ENCODE measurements around the gene ATG3. TPM values are rescaled to one million over a fixed set of nuclear protein-coding genes. Genes with fewer than 3 reads are reported as not detected.

Gene ATG3
- total and polyA plus RNA-seq, 2 experiments from 2014 or later = 68.1 to 93.9 TPM

DNA sequence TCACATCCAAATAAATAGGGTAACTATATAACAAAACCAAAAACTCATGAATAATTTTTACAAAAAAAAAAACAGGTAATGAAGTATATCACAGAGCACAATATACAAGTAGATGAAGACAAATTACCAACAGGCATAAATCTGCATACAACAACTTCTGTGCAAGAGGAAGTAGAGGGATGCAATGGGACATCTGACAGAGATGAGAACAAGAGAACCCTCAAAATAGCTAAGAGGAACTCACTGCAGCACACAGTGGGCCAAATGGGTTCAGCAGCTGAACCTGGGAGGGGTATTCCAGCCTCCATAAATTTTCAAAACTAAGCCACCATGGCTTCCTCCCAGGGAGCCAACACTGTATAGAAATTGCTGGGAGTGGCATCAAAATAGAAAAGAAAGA, 52.9 kb downstream of the ATG3 start (continued):
- TF ChIP-seq ZNF462 (CRISPR knock-in tag; IDR thresholded peaks at IDR 0.05) = no peak

DNA sequence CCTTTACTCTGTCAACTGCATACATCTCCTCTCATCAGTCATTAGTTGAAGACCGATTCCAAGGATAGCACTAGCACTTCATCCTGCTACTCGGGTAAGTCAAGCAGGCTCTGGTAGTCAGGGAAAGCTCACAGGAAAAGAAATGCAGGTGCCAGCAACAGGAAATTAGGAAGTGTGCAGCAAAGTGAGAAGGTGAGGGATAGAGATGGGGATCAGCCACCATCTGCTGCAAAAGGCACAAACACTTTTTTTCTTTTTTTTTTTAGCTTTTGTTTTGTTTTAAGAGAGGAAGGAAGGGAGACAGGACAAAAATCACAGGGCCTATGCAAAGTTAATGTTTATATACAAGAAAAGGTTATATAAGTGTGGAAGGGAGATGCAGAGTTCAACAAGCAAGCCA, 53.5 kb downstream of the ATG3 start:
- Mint-ChIP-seq H3K27ac (no peak overlapping the region), H3K36me3 (ENCODE audit: low read depth) (peaks cover 28% of the 10 kb centered on the region), H3K4me1 (no peaks in the 10 kb centered on the region; the same call in 2 of the 3 replicates), H3K27me3 (ENCODE audit: insufficient read depth, low read depth, poor library complexity) (no peaks in the 10 kb centered on the region), H3K4me3 (no peak overlapping the region), H3K9me3 (peaks cover 47% of the 10 kb centered on the region)
- Histone ChIP-seq H2AFZ (no peak overlapping the region), H3K4me2 (no peak overlapping the region), H3K4me1 (ENCODE audit: insufficient read depth) (no peaks in the 10 kb centered on the region), H3K79me2 (replicated peaks; ENCODE audit: insufficient read depth) (no peaks in the 10 kb centered on the region), H3K27me3 (ENCODE audit: insufficient read depth) (no peaks in the 10 kb centered on the region), H4K20me1 (replicated peaks; ENCODE audit: insufficient read depth) (no peaks in the 10 kb centered on the region), H3K36me3 (ENCODE audit: insufficient read depth) (peaks cover 18% of the 10 kb centered on the region; the same call in 1 of the 2 replicates), H3F3A (replicated peaks; ENCODE audit: low read depth) (no peaks in the 10 kb centered on the region), H3K4me3 (no peak overlapping the region), H3K9me2 (ENCODE audit: insufficient read depth) (no peaks in the 10 kb centered on the region), H3K27ac (ENCODE audit: low read depth) (no peak overlapping the region)
- no peak for DNase-seq (ENCODE audit: low spot score)
- ATAC-seq = no peak
- no peak for TF ChIP-seq EZH2 (IDR thresholded peaks at IDR 0.05; ENCODE audit: low read depth, unreplicated experiment)
- no peak for TF ChIP-seq EZH2phosphoT487 (IDR thresholded peaks at IDR 0.05; ENCODE audit: unreplicated experiment)
- TF ChIP-seq POLR2AphosphoS5 (IDR thresholded peaks at IDR 0.05; ENCODE audit: low read depth) = no peak
- no peak for TF ChIP-seq NANOG (IDR thresholded peaks at IDR 0.05; ENCODE audit: borderline replicate concordance)
- TF ChIP-seq CTCF (conservative IDR thresholded peaks at IDR 0.05; ENCODE audit: low read depth in 2 of 2) = no peak
- no peak for TF ChIP-seq REST (IDR thresholded peaks at IDR 0.05; ENCODE audit: unreplicated experiment)
- TF ChIP-seq, protein P1, sequence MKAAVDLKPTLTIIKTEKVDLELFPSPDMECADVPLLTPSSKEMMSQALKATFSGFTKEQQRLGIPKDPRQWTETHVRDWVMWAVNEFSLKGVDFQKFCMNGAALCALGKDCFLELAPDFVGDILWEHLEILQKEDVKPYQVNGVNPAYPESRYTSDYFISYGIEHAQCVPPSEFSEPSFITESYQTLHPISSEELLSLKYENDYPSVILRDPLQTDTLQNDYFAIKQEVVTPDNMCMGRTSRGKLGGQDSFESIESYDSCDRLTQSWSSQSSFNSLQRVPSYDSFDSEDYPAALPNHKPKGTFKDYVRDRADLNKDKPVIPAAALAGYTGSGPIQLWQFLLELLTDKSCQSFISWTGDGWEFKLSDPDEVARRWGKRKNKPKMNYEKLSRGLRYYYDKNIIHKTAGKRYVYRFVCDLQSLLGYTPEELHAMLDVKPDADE (IDR thresholded peaks at IDR 0.05) = no peak
- TF ChIP-seq ZNF331 (CRISPR knock-in tag; IDR thresholded peaks at IDR 0.05; ENCODE audit: low read depth) = no peak
- TF ChIP-seq STAT1 (IDR thresholded peaks at IDR 0.05; ENCODE audit: unreplicated experiment) = no peak
- TF ChIP-seq ZNF114 (CRISPR knock-in tag; IDR thresholded peaks at IDR 0.05) = no peak

All from GM23338 (cell line).